Activated CD4-positive, alpha-beta T cell treated with anti-CD3 and anti-CD28 coated beads, Interleukin-2, amount 10 ng/mL, durations not matched to agents 7 days and 5 days (primary cell): ENCODE data around the gene MPP2. TPM values are rescaled to one million over a fixed set of nuclear protein-coding genes. Genes with fewer than 3 reads are reported as not detected.

Experiments used
- CTCF ChIA-PET: fragments of 350-600 bp; sonication (Branson Sonifier 250); formaldehyde crosslinking; loops from one replicate; lab custom pipeline; 2021; ENCODE audit warnings: antibody characterized with exemption; lab: Charles Lee
- POLR2A ChIA-PET: fragments of 350-600 bp; sonication (Branson Sonifier 250); formaldehyde crosslinking; loops from one replicate; lab custom pipeline; 2021; ENCODE audit warnings: antibody characterized with exemption; lab: Charles Lee
- DNase-seq: peaks from one replicate; pipeline ENCODE4 v3.0.0-alpha.2; 2020
- H3K27ac Mint-ChIP-seq: one replicate; pipeline ENCODE4 v1.8.0; 2021; ENCODE audit warnings: mild to moderate bottlenecking, moderate library complexity, mixed read lengths
- H3K27me3 Mint-ChIP-seq: one replicate; pipeline ENCODE4 v1.8.0; 2021; ENCODE audit warnings: mixed read lengths
- H3K36me3 Mint-ChIP-seq: one replicate; pipeline ENCODE4 v1.8.0; 2021; ENCODE audit warnings: low read depth, mixed read lengths
- H3K4me1 Mint-ChIP-seq: one replicate; pipeline ENCODE4 v1.8.0; 2021; ENCODE audit warnings: mixed read lengths
- H3K4me3 Mint-ChIP-seq: one replicate; pipeline ENCODE4 v1.8.0; 2021; ENCODE audit warnings: mild to moderate bottlenecking, moderate library complexity, mixed read lengths
- H3K9me3 Mint-ChIP-seq: one replicate; pipeline ENCODE4 v1.8.0; 2021; ENCODE audit warnings: mixed read lengths
- total RNA-seq, 2 experiments: library from RNA; stranded (reverse); gene quantifications; one replicate each; pipeline ENCODE4 v1.2.3, GENCODE V29; 2021

Gene MPP2
- total RNA-seq, 2 experiments from 2014 or later, result 0.60 to 0.69 TPM

DNA sequence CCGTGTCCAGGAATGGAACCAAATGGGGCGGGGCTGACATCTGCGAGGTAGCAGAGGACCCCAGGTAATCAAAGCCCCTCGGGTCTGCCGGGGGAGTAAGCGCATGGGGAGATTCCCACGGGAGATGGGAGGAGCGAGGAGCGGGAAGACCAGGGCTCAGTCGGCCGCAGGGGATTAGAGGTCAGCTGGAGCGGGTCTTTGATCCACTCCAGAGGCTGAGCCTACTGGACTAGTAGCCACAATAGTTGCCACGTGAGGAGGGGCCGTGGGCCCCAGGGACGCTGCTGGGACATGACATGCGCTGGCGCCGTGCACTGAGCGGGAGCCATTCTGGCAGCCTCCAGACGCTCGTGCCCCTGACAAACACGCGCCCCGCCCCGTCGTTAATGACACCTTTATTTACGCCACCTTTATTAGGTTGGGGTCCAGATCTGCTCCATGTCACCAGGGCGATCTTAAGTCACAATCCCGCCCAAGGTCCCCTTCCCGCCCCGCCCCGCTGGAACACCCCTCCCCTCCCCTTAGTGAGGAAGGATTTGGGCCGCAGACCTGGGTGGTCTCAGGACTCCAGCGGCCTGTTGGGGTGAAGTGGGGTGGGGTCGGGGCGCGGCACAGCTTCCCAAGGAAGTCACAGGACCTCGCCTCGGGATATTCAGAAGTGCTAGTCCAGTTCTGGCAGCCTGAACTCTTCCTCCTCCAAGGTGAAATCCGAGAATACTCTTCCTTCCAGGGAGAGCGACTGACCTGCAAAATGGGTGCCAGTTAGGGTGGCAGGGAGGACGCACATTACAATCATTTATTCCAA, 19.9 kb upstream of the MPP2 start:
- CTCF ChIA-PET, result interaction anchor here (0.6 to 5.3 kb wide), 2 partner anchors 11 to 16 kb away, joined by 3 to 24 read pairs; partner anchors contain the start of gene PPY
- Mint-ChIP-seq H3K4me1 (peaks cover 22% of the 10 kb centered on the region), H3K27ac (peak overlapping the region; percentile 85), H3K27me3 (peaks cover 16% of the 10 kb centered on the region), H3K4me3 (peak overlapping the region; percentile 65), H3K9me3 (no peaks in the 10 kb centered on the region), H3K36me3 (no peaks in the 10 kb centered on the region)
- DNase-seq, result no peak
- POLR2A ChIA-PET, result no interaction called here

DNA sequence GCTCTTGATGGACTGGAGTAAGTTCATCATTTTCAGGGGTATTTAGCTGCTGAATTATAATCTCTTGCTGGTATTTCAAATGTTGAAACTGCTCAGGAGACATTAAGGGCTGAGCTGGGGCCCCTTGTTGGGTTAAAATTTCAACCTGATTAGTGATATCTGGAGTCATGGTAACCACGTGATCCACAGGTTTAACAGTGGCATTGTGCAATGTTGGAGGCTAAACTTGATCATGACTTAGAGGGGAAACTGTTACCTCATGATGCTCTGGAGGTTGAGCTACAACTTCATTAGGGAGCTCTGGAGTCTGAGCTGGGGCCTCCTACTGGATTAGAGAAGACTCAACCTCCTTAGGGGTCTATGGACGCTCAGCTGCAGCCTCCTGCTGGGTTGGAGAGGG, 17.2 kb upstream of the MPP2 start:
- no peak for DNase-seq
- POLR2A ChIA-PET, result no interaction called here
- peaks cover 16% of the 10 kb centered on the region for H3K27me3 Mint-ChIP-seq
- no peak overlapping the region for H3K4me3 Mint-ChIP-seq
- H3K4me1 Mint-ChIP-seq, result peaks cover 22% of the 10 kb centered on the region
- H3K36me3 Mint-ChIP-seq, result no peaks in the 10 kb centered on the region
- H3K27ac Mint-ChIP-seq, result no peak overlapping the region
- CTCF ChIA-PET, result interaction anchor here (0.5 to 5.3 kb wide), 9 partner anchors 10 to 405 kb away, joined by 3 to 24 read pairs (median 3); partner anchors contain the start of gene PPY
- H3K9me3 Mint-ChIP-seq, result no peaks in the 10 kb centered on the region

DNA sequence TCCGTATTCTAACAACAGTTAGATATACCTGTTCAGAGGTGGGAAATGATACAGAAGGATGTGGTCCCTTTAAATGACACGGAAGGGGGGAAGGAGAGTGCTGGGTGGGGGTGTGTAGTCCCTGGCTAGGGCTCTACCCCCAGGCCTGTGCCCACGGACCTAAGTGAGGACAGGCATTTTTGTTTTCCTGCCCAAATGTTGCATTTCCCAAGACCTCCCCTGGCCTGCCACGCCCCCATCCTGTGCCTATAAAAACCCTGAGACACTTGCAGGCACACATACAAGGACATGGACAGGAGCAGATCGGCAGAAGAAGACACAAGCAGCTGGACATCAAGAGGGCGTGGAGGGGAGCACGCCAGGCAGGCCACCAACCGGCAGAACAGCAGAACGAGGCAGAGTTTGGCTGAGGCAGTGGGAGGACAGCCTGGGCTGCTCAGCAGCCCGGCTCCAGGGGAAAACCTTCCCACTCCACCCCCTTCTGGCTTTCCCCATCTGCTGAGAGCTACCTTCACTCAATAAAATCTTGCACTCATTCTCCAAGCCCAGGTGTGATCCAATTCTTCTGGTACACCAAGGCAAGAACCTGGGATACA, 13.3 kb upstream of the MPP2 start:
- no peaks in the 10 kb centered on the region for H3K36me3 Mint-ChIP-seq
- H3K27ac Mint-ChIP-seq, result no peak overlapping the region
- H3K9me3 Mint-ChIP-seq, result no peaks in the 10 kb centered on the region

GRCh38 chr17:43918026-43918389, 10.7 kb upstream of the MPP2 start:
- Mint-ChIP-seq H3K27ac (peak overlapping the region; percentile 87), H3K4me3 (peak overlapping the region; percentile 67), H3K27me3 (peaks cover 3% of the 10 kb centered on the region), H3K36me3 (no peaks in the 10 kb centered on the region), H3K4me1 (peaks cover 20% of the 10 kb centered on the region), H3K9me3 (no peaks in the 10 kb centered on the region)
- POLR2A ChIA-PET, result no interaction called here
- DNase-seq, result no peak
- CTCF ChIA-PET, result interaction anchor here (0.6 to 1.6 kb wide), 2 partner anchors 8 to 292 kb away, joined by 3 read pairs; no protein-coding TSS in a partner anchor

More for the DNA sequence above, 13.3 kb upstream of the MPP2 start:
- Mint-ChIP-seq H3K27me3 (peaks cover 6% of the 10 kb centered on the region), H3K4me3 (no peak overlapping the region), H3K4me1 (peaks cover 23% of the 10 kb centered on the region)
- ChIA-PET CTCF (interaction anchor here (1.3 kb wide), 1 partner anchor 10 kb away, joined by 3 read pairs; no protein-coding TSS in a partner anchor), POLR2A (no interaction called here)
- no peak for DNase-seq

- Mint-ChIP-seq H3K9me3 (no peaks in the 10 kb centered on the region), H3K4me3 (peak overlapping the region; percentile 67), H3K27ac (peak overlapping the region; percentile 87), H3K27me3 (peaks cover 3% of the 10 kb centered on the region), H3K4me1 (peaks cover 20% of the 10 kb centered on the region), H3K36me3 (no peaks in the 10 kb centered on the region)
- POLR2A ChIA-PET, result no interaction called here
- DNase-seq, result peak; percentile 59
- CTCF ChIA-PET, result interaction anchor here (1.6 kb wide), 1 partner anchor 292 kb away, joined by 3 read pairs; no protein-coding TSS in a partner anchor
These were observed 10.2 kb upstream of the MPP2 start for GRCh38 chr17:43917348-43918025.

- H3K4me3 Mint-ChIP-seq, result peak overlapping the region; percentile 67
- POLR2A ChIA-PET, result no interaction called here
- no peaks in the 10 kb centered on the region for H3K36me3 Mint-ChIP-seq
- peaks cover 20% of the 10 kb centered on the region for H3K4me1 Mint-ChIP-seq
- CTCF ChIA-PET, result interaction anchor here (0.6 to 1.6 kb wide), 2 partner anchors 127 to 293 kb away, joined by 3 to 5 read pairs; no protein-coding TSS in a partner anchor
- H3K27me3 Mint-ChIP-seq, result peaks cover 3% of the 10 kb centered on the region
- H3K9me3 Mint-ChIP-seq, result no peaks in the 10 kb centered on the region
- no peak for DNase-seq
- peak overlapping the region; percentile 87 for H3K27ac Mint-ChIP-seq
These were observed 9.6 kb upstream of the MPP2 start for GRCh38 chr17:43917016-43917347.

DNA sequence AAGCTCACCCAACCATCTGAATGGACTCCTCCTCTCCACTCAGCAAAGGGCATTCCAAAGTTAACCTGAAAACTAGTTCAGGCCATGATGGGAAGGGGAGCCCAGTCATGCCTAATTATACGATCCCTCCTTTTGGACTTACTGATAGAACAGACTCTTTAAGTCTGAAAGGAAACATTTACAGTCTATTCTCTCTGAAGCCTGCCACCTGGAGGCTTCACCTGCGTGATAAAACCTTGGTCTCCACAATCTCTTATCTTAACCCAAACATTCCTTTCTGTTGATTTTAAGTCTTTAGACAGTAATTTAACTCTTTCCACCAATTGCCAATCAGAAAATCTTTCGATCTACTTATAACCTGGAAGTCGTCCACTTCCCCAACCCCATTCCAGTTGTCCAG, 9.0 kb upstream of the MPP2 start:
- Mint-ChIP-seq H3K27me3 (peaks cover 3% of the 10 kb centered on the region), H3K4me3 (no peak overlapping the region), H3K4me1 (peaks cover 20% of the 10 kb centered on the region), H3K27ac (no peak overlapping the region), H3K36me3 (no peaks in the 10 kb centered on the region), H3K9me3 (no peaks in the 10 kb centered on the region)
- no peak for DNase-seq
- CTCF ChIA-PET, result interaction anchor here (0.6 to 1.6 kb wide), 2 partner anchors 128 to 293 kb away, joined by 3 to 5 read pairs; no protein-coding TSS in a partner anchor
- POLR2A ChIA-PET, result no interaction called here

DNA sequence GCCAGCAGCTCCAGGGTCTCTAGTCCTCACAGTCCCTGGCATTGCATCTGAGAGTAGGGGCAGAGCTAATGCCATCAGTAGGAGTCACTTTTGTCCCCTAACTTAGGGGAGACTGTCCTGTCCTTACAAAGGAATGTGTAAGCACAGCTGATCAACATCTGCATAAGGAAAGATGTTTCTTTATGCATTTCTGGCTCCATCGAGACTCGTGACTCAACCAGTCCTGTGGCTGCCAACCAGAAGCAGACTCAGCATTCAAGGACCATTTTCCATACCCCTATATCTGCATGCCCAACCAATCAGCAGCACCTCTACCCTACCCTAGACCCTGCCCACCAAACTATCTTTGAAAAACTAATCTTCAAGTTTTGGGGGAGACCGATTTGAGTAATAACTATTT, 8.2 kb upstream of the MPP2 start:
- CTCF ChIA-PET, result interaction anchor here (1.2 to 1.6 kb wide), 2 partner anchors 21 to 23 kb away, joined by 4 read pairs; no protein-coding TSS in a partner anchor
- DNase-seq, result no peak
- peaks cover 3% of the 10 kb centered on the region for H3K27me3 Mint-ChIP-seq
- no peaks in the 10 kb centered on the region for H3K9me3 Mint-ChIP-seq
- POLR2A ChIA-PET, result no interaction called here
- H3K36me3 Mint-ChIP-seq, result no peaks in the 10 kb centered on the region
- peaks cover 20% of the 10 kb centered on the region for H3K4me1 Mint-ChIP-seq
- H3K27ac Mint-ChIP-seq, result no peak overlapping the region
- no peak overlapping the region for H3K4me3 Mint-ChIP-seq

DNA sequence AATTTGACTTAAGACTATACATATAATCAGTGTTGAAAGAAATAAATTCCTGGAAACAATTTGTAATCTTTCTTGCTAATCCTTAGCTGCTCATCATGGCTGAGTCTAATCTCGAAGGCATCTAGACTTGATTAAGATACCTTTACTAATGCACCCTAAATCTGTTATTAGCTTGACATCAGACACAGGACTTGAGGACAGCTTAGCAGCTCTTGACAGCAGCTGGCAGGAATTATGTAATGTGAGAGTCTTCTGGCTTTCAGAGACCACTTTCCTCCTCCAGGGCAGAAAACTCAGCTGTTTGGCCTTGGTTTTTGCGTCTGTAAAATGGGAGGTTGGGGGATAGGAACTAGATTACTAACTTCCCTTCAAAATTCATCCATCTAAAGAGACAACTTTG, 7.1 kb upstream of the MPP2 start:
- Mint-ChIP-seq H3K36me3 (no peaks in the 10 kb centered on the region), H3K9me3 (no peaks in the 10 kb centered on the region), H3K27ac (no peak overlapping the region), H3K27me3 (peaks cover 10% of the 10 kb centered on the region), H3K4me3 (no peak overlapping the region), H3K4me1 (peaks cover 20% of the 10 kb centered on the region)
- no peak for DNase-seq
- ChIA-PET POLR2A (no interaction called here), CTCF (interaction anchor here (0.9 to 1.6 kb wide), 4 partner anchors 10 to 20 kb away, joined by 3 to 4 read pairs (median 3); no protein-coding TSS in a partner anchor)

DNA sequence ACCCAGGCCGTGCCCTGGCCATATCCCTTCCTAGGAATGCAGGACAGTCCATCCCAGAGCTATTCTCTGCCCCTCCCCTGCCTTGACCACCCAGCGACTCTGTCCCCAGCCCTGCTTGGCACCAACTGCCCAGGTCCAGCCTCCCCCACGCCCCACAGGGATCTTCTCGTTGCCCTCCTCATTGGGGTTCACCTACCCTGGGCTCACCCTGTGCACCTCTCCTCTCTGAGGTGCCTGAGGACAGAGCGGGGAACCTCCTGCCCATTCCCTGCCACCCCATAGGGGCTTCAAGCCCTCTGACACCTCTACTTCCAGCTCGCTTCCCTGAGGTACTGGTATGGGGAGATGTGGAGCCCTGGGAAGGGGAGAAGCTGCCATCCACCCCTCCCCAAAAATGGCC, 6.2 kb upstream of the MPP2 start:
- CTCF ChIA-PET, result interaction anchor here (1.0 to 1.2 kb wide), 2 partner anchors 12 to 17 kb away, joined by 3 read pairs; no protein-coding TSS in a partner anchor
- POLR2A ChIA-PET, result no interaction called here
- H3K36me3 Mint-ChIP-seq, result no peaks in the 10 kb centered on the region

GRCh38 chr17:43912635-43913304, 5.4 kb upstream of the MPP2 start:
- H3K27me3 Mint-ChIP-seq, result peaks cover 24% of the 10 kb centered on the region
- H3K9me3 Mint-ChIP-seq, result no peaks in the 10 kb centered on the region
- POLR2A ChIA-PET, result no interaction called here
- no peak overlapping the region for H3K4me3 Mint-ChIP-seq
- H3K4me1 Mint-ChIP-seq, result peaks cover 17% of the 10 kb centered on the region
- no peaks in the 10 kb centered on the region for H3K36me3 Mint-ChIP-seq
- DNase-seq, result no peak
- H3K27ac Mint-ChIP-seq, result no peak overlapping the region
- CTCF ChIA-PET, result interaction anchor here (1.0 kb wide), 1 partner anchor 18 kb away, joined by 3 read pairs; no protein-coding TSS in a partner anchor

More for the DNA sequence above, 6.2 kb upstream of the MPP2 start:
- Mint-ChIP-seq H3K9me3 (no peaks in the 10 kb centered on the region), H3K27ac (no peak overlapping the region), H3K27me3 (peaks cover 16% of the 10 kb centered on the region), H3K4me1 (peaks cover 15% of the 10 kb centered on the region), H3K4me3 (no peak overlapping the region)
- no peak for DNase-seq

DNA sequence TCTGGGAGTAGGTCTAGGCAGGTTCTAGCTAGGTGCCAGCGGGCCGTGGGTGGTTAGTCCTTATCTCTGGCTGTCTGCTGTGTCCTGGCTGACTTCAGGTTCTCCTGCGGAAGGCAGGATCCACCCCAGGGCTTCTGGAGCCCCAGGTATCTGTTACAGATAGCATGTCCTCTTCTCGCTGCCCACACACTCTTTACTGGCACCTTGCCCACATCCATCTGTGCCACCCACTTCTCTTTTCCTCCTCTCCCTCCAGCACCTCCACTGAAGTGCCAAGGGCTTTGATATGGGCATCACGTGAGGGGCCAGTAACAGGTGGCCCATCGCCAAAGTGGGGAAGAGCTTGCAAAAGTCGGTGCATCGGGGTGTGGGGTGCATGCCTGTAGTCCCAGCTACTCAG, 4.6 kb upstream of the MPP2 start:
- no peak overlapping the region for H3K27ac Mint-ChIP-seq

More for the DNA sequence above, 4.6 kb upstream of the MPP2 start:
- no peak for DNase-seq
- Mint-ChIP-seq H3K9me3 (no peaks in the 10 kb centered on the region), H3K4me3 (no peak overlapping the region), H3K27me3 (peaks cover 32% of the 10 kb centered on the region), H3K36me3 (no peaks in the 10 kb centered on the region), H3K4me1 (peaks cover 10% of the 10 kb centered on the region)
- CTCF ChIA-PET, result interaction anchor here (1.0 to 2.5 kb wide), 3 partner anchors 13 to 32 kb away, joined by 3 to 8 read pairs (median 4); no protein-coding TSS in a partner anchor
- POLR2A ChIA-PET, result no interaction called here
